ENCODE measurements around the gene NFIA. TPM values are rescaled to one million over a fixed set of nuclear protein-coding genes. Genes with fewer than 3 reads are reported as not detected.
A peak's percentile ranks its signal among the peaks of the same experiment; 100 is the strongest.

The NFIA gene
- total RNA-seq, 1 donor from 2014 or later = 31.3 TPM

DNA sequence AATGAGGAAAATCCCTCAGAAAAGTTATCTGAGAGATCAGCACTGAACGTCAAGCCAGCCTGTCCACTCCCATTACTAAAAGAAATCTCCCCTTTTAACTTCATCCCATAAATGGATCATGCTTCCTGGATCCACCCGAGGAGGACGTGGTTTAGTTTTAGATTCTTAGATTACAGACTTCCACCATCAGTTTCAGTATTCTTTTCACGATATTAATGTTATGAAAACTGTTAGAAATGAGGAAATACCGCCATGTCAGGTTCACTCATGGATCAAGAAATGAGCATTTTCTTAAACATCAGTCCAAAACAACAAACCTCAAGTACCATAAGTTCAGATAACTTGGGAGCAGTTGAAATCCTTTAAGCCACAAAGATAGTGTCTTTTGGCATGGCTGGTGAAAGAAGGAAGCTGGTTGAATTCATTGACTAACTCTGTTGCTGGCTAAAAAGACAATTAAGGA lies 49.8 kb downstream of the NFIA start:
- Histone ChIP-seq H3K4me1 (ENCODE audit: control insufficient read depth in 3 of 3, insufficient read depth in 3 of 3, low read length in 3 of 3) (peaks cover 8 to 15% (median 11%) of the 10 kb centered on the region in 3 donors), H3K27me3 (ENCODE audit: control insufficient read depth in 3 of 3, insufficient read depth in 3 of 3, low read length in 3 of 3) (no peaks in the 10 kb centered on the region), H3K4me3 (ENCODE audit: low read length in 3 of 3) (peak overlapping the region in 2 of 3 donors; percentile 23 to 52), H3K9ac (ENCODE audit: low read depth in 1 of 3, low read length in 3 of 3) (no peak overlapping the region), H3K36me3 (ENCODE audit: control insufficient read depth in 3 of 3, insufficient read depth in 3 of 3, low read length in 3 of 3) (no peaks in the 10 kb centered on the region), H3K9me3 (ENCODE audit: control insufficient read depth in 3 of 3, low read length in 3 of 3) (no peaks in the 10 kb centered on the region), H3K27ac (ENCODE audit: low read depth, low read length) (peak overlapping the region; percentile 38)

DNA sequence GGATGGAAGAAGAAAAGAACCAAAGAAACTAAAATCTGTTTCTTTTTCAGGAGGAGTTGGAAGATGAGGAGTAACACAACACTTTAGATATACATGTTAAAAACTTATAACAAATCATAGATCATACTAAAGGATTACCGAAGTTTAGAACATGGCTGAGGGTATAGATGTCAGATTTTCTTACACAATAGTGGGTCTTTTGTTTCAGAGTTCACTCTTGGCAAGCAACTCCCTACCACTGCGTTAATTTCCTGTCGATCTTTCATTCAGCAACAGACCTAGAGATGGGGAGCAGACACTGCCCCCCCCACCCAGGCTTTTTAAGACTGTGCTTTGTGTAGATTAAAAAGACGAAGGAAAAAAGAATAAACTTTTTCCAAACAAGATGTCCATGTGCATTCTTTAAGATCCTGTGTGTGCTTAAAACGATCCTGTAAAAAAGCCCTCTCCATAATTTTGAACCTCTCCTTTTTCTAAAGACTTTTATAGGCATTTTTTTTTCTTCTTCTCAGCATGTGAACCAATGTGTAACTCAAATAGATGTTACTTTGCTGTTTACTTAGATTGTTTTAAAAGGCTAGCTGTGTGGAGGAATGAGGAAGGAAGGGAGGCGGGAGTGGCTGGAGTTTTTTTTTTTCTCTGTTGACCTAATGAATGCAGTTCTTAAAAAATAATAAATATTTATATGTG lies 50.4 kb downstream of the NFIA start:
- Histone ChIP-seq H3K9me3 (ENCODE audit: control insufficient read depth in 3 of 3, low read length in 3 of 3) (no peaks in the 10 kb centered on the region), H3K27ac (ENCODE audit: low read depth, low read length) (peak overlapping the region; percentile 38), H3K36me3 (ENCODE audit: control insufficient read depth in 3 of 3, insufficient read depth in 3 of 3, low read length in 3 of 3) (no peaks in the 10 kb centered on the region), H3K27me3 (ENCODE audit: control insufficient read depth in 3 of 3, insufficient read depth in 3 of 3, low read length in 3 of 3) (no peaks in the 10 kb centered on the region), H3K4me3 (ENCODE audit: low read length in 3 of 3) (peak overlapping the region in 1 of 3 donors; percentile 52), H3K4me1 (ENCODE audit: control insufficient read depth in 3 of 3, insufficient read depth in 3 of 3, low read length in 3 of 3) (peaks cover 8 to 15% (median 11%) of the 10 kb centered on the region in 3 donors), H3K9ac (ENCODE audit: low read depth in 1 of 3, low read length in 3 of 3) (no peak overlapping the region)

DNA sequence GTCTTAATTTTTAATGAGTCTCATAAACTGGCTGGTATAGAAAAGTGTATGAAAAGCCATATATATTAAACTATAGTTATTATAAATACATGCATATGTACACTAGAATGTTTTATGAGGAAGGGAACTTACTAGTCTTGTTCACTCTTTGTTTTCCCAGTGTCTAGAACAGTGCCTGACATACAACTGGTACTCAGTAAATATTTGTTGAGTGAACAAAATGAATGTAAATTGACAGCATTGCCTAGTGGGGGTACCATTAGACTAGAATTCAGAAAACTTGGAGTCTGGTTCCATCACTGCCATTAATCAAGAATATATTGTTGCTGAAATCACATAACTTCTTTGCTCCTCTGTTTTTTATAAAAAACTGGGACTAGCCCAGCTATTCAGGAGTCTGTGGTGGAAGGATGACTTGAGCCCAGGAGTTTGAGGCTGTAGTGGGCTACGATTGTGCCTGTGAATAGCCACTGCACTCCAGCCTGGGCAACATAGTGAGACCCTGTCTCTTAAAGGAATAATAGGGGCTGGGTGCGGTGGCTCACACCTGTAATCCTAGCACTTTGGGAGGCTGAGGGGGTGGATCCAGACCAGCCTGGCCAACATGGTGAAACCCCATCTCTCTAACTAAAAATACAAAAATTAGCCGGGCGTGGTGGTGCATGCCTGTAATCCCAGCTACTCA lies 51.1 kb downstream of the NFIA start:
- Histone ChIP-seq H3K27ac (ENCODE audit: low read depth, low read length) (no peak overlapping the region), H3K9me3 (ENCODE audit: control insufficient read depth in 3 of 3, low read length in 3 of 3) (no peaks in the 10 kb centered on the region), H3K4me1 (ENCODE audit: control insufficient read depth in 3 of 3, insufficient read depth in 3 of 3, low read length in 3 of 3) (peaks cover 8 to 15% (median 11%) of the 10 kb centered on the region in 3 donors), H3K36me3 (ENCODE audit: control insufficient read depth in 3 of 3, insufficient read depth in 3 of 3, low read length in 3 of 3) (no peaks in the 10 kb centered on the region), H3K27me3 (ENCODE audit: control insufficient read depth in 3 of 3, insufficient read depth in 3 of 3, low read length in 3 of 3) (no peaks in the 10 kb centered on the region), H3K9ac (ENCODE audit: low read depth in 1 of 3, low read length in 3 of 3) (no peak overlapping the region), H3K4me3 (ENCODE audit: low read length in 3 of 3) (no peak overlapping the region)

DNA sequence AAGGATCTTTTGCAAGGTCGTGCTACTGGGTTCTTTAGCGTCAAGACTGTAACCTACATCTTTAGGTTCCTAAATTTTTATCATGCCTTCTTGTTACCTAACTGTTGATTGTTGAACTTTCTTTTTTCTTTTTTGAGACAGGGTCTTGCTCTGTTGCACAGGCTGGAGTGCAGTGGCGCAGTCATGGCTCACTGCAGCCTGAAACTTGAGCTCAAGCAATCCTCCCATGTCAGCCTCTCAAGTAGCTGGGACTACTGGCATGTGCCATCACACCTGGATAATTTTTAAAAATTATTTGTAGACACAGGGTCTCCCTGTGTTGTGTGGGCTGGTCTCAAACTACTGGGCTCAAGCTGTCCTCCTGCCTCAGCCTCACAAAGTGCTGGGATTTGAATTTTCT lies 52.9 kb downstream of the NFIA start:
- H3K4me3 ChIP-seq (ENCODE audit: low read length in 3 of 3) = no peak overlapping the region
- H3K4me1 ChIP-seq (ENCODE audit: control insufficient read depth in 3 of 3, insufficient read depth in 3 of 3, low read length in 3 of 3) = peaks cover 21 to 27% (median 22%) of the 10 kb centered on the region in 3 donors
- no peaks in the 10 kb centered on the region for H3K9me3 ChIP-seq (ENCODE audit: control insufficient read depth in 3 of 3, low read length in 3 of 3)
- H3K27me3 ChIP-seq (ENCODE audit: control insufficient read depth in 3 of 3, insufficient read depth in 3 of 3, low read length in 3 of 3) = no peaks in the 10 kb centered on the region
- H3K9ac ChIP-seq (ENCODE audit: low read depth in 1 of 3, low read length in 3 of 3) = no peak overlapping the region
- no peak overlapping the region for H3K27ac ChIP-seq (ENCODE audit: low read depth, low read length)
- no peaks in the 10 kb centered on the region for H3K36me3 ChIP-seq (ENCODE audit: control insufficient read depth in 3 of 3, insufficient read depth in 3 of 3, low read length in 3 of 3)

DNA sequence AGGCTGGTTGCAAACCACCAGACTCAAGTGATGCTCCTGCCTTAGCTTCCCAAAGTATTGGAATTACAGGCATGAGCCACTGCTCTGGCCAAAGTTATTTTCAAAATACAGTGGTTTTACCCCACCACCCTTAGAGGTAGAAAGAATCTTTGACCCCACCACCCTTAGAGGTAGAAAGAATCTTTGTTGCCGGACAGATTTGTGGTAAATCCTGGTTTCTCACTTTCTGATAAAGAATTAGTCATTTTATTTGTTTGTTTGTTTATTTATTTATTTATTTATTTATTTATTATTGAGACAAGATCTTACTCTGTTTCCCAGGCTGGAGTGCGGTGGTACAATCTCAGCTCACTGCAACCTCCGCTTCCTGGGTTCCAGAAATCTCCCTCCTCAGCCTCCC lies 55.9 kb downstream of the NFIA start:
- H3K27me3 ChIP-seq (ENCODE audit: control insufficient read depth in 3 of 3, insufficient read depth in 3 of 3, low read length in 3 of 3) = no peaks in the 10 kb centered on the region
- no peak overlapping the region for H3K9ac ChIP-seq (ENCODE audit: low read depth in 1 of 3, low read length in 3 of 3)
- H3K9me3 ChIP-seq (ENCODE audit: control insufficient read depth in 3 of 3, low read length in 3 of 3) = no peaks in the 10 kb centered on the region
- no peak overlapping the region for H3K4me3 ChIP-seq (ENCODE audit: low read length in 3 of 3)
- H3K36me3 ChIP-seq (ENCODE audit: control insufficient read depth in 3 of 3, insufficient read depth in 3 of 3, low read length in 3 of 3) = no peaks in the 10 kb centered on the region
- H3K27ac ChIP-seq (ENCODE audit: low read depth, low read length) = no peak overlapping the region
- H3K4me1 ChIP-seq (ENCODE audit: control insufficient read depth in 3 of 3, insufficient read depth in 3 of 3, low read length in 3 of 3) = peaks cover 25 to 34% (median 33%) of the 10 kb centered on the region in 3 donors

GRCh38 chr1:61138921-61139774 lies 56.8 kb downstream of the NFIA start:
- Histone ChIP-seq H3K4me3 (ENCODE audit: low read length in 3 of 3) (peak overlapping the region in 2 of 3 donors; percentile 8 to 39), H3K9ac (ENCODE audit: low read depth in 1 of 3, low read length in 3 of 3) (peak overlapping the region; percentile 32 to 36 (median 35)), H3K27me3 (ENCODE audit: control insufficient read depth in 3 of 3, insufficient read depth in 3 of 3, low read length in 3 of 3) (no peaks in the 10 kb centered on the region), H3K9me3 (ENCODE audit: control insufficient read depth in 3 of 3, low read length in 3 of 3) (no peaks in the 10 kb centered on the region), H3K27ac (ENCODE audit: low read depth, low read length) (no peak overlapping the region), H3K36me3 (ENCODE audit: control insufficient read depth in 3 of 3, insufficient read depth in 3 of 3, low read length in 3 of 3) (no peaks in the 10 kb centered on the region), H3K4me1 (ENCODE audit: control insufficient read depth in 3 of 3, insufficient read depth in 3 of 3, low read length in 3 of 3) (peaks cover 29 to 34% (median 33%) of the 10 kb centered on the region in 3 donors)

GRCh38 chr1:61139775-61140549 lies 57.6 kb downstream of the NFIA start:
- Histone ChIP-seq H3K36me3 (ENCODE audit: control insufficient read depth in 3 of 3, insufficient read depth in 3 of 3, low read length in 3 of 3) (no peaks in the 10 kb centered on the region), H3K9me3 (ENCODE audit: control insufficient read depth in 3 of 3, low read length in 3 of 3) (no peaks in the 10 kb centered on the region), H3K4me1 (ENCODE audit: control insufficient read depth in 3 of 3, insufficient read depth in 3 of 3, low read length in 3 of 3) (peaks cover 29 to 34% (median 33%) of the 10 kb centered on the region in 3 donors), H3K27me3 (ENCODE audit: control insufficient read depth in 3 of 3, insufficient read depth in 3 of 3, low read length in 3 of 3) (no peaks in the 10 kb centered on the region), H3K4me3 (ENCODE audit: low read length in 3 of 3) (peak overlapping the region in 2 of 3 donors; percentile 8 to 24), H3K27ac (ENCODE audit: low read depth, low read length) (peak overlapping the region; percentile 84), H3K9ac (ENCODE audit: low read depth in 1 of 3, low read length in 3 of 3) (no peak overlapping the region)

DNA sequence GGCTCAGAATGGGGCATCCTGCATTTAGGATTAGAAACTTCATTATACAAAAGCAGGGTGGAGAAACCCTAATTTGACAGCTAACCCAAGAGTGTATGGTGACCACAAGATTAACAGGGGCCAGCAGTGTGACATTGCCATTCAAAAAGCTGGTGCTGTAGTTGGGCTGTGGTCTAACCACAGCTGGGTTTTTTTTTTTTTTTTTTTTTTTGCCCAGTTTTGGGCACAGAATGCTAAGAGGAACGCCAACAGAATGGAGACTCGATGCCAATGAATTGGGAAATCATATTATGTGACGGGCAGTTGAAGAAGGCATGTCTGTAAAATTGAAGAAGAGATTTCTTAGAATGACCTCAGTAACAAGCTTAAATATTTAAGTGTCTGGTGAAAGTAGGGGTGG lies 58.4 kb downstream of the NFIA start:
- Histone ChIP-seq H3K9me3 (ENCODE audit: control insufficient read depth in 3 of 3, low read length in 3 of 3) (no peaks in the 10 kb centered on the region), H3K27me3 (ENCODE audit: control insufficient read depth in 3 of 3, insufficient read depth in 3 of 3, low read length in 3 of 3) (no peaks in the 10 kb centered on the region), H3K4me1 (ENCODE audit: control insufficient read depth in 3 of 3, insufficient read depth in 3 of 3, low read length in 3 of 3) (peaks cover 29 to 34% (median 33%) of the 10 kb centered on the region in 3 donors), H3K36me3 (ENCODE audit: control insufficient read depth in 3 of 3, insufficient read depth in 3 of 3, low read length in 3 of 3) (no peaks in the 10 kb centered on the region), H3K27ac (ENCODE audit: low read depth, low read length) (peak overlapping the region; percentile 84), H3K4me3 (ENCODE audit: low read length in 3 of 3) (peak overlapping the region in 2 of 3 donors; percentile 9 to 24), H3K9ac (ENCODE audit: low read depth in 1 of 3, low read length in 3 of 3) (peak overlapping the region in 2 of 3 donors; percentile 47 to 61)

DNA sequence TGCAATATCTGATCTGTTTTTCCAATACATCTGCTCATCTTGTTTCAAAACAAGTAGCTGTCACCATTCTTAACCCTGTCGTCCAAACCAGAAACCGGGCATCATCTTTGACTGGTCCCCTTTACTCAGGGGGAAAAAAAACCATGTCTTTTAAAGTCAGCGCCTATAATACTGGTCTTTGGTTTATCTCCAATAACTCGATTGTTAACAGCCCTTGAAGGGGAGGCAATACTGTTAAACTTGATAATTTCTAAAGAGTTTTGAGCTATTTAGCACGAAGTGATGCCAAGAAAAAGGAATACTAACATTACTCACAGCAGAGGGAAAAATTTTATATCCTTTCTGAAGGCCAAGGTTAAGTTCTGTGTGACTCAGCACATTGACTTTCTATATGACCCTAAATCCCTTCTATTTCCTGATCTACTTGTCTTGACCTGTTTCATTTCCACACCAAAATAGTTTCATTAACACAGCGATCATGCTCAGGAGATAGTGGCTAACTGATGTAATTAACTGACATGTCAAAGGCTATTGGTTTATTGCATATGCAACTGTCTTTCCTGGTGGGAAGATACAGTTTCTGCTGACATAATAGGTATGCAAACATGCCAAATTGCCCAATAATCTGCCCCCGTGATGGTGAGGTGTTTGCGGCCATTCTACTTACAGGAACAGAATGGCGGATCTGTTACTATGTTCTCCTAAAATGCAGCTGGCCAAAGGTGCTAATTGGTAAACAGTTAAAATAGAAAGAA lies 59.1 kb downstream of the NFIA start:
- Histone ChIP-seq H3K27ac (ENCODE audit: low read depth, low read length) (peak overlapping the region; percentile 84), H3K36me3 (ENCODE audit: control insufficient read depth in 3 of 3, insufficient read depth in 3 of 3, low read length in 3 of 3) (no peaks in the 10 kb centered on the region), H3K9me3 (ENCODE audit: control insufficient read depth in 3 of 3, low read length in 3 of 3) (no peaks in the 10 kb centered on the region), H3K4me3 (ENCODE audit: low read length in 3 of 3) (peak overlapping the region; percentile 9 to 28 (median 15)), H3K4me1 (ENCODE audit: control insufficient read depth in 3 of 3, insufficient read depth in 3 of 3, low read length in 3 of 3) (peaks cover 29 to 34% (median 33%) of the 10 kb centered on the region in 3 donors), H3K27me3 (ENCODE audit: control insufficient read depth in 3 of 3, insufficient read depth in 3 of 3, low read length in 3 of 3) (no peaks in the 10 kb centered on the region), H3K9ac (ENCODE audit: low read depth in 1 of 3, low read length in 3 of 3) (peak overlapping the region in 2 of 3 donors; percentile 47 to 61)

Data from skeletal muscle tissue (tissue), 4 donors.